COR-L47 (cell line): ENCODE measurements around the gene LTBR.

Experiments
- DNase-seq: peaks from one replicate; lab custom pipeline; 2025; lab: John Stamatoyannopoulos, UW

LTBR gene

GRCh38 chr12:6384499-6385436 is 806 bp downstream of the LTBR start:
- DNase-seq, result no peak

DNA sequence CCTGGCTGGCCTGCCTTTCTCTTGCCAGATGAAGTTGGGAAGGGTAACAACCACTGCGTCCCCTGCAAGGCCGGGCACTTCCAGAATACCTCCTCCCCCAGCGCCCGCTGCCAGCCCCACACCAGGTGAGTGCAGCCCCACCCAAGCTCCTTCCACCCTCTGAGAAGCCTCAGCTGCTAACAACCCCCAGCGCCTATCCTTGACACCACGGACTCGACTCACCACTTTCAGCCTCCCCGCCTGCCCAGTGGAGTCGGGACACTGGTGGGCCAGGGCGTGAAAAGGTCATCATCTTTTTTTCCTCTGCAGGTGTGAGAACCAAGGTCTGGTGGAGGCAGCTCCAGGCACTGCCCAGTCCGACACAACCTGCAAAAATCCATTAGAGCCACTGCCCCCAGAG is 2.1 kb downstream of the LTBR start:
- no peak for DNase-seq

GRCh38 chr12:6386491-6386890 is 2.5 kb downstream of the LTBR start:
- no peak for DNase-seq

GRCh38 chr12:6387541-6387940 is 3.6 kb downstream of the LTBR start:
- DNase-seq, result no peak

DNA sequence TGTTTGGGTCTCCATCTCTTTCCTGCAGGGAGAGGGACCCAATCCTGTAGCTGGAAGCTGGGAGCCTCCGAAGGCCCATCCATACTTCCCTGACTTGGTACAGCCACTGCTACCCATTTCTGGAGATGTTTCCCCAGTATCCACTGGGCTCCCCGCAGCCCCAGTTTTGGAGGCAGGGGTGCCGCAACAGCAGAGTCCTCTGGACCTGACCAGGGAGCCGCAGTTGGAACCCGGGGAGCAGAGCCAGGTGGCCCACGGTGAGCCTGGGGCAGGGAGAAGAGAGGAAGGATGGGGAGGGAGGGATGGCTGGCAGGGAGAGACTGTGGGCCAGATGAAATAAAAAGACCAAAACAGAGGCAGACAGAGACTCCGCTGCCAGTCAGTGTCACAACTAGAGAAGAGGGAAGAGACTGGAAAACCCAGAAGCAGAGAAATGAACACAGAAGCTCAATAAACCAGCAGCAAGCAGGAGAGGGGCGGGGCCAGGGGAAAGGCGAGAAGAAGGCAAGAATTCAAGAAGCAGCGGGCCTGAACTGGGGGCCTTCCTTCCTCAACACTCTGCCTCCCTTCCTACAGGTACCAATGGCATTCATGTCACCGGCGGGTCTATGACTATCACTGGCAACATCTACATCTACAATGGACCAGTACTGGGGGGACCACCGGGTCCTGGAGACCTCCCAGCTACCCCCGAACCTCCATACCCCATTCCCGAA is 6.3 kb downstream of the LTBR start:
- DNase-seq, result no peak

- DNase-seq, result no peak
Observed at GRCh38 chr12:6391013-6391412, 7.1 kb downstream of the LTBR start.

DNA sequence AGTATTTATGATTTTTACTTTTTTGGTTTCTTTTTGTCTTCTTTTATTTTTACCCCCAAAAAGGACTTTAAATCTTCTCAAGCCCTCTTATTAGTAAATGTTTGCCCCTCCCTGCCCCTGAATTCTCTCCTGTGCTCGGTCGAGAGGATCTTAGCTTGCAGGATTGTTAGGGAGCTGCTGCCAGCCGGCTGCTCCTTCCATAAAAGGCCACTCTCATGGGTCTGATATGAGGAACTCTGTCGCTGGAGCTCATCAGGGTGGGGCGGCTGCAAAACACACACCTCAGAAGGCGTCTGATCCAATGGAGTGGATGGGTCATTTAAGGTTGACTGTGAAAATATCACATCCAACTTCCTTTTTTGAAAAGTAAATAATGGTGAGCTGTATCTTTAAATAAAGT is 8.5 kb downstream of the LTBR start:
- DNase-seq, result no peak

GRCh38 chr12:6393109-6393508 is 9.1 kb downstream of the LTBR start:
- no peak for DNase-seq

DNA sequence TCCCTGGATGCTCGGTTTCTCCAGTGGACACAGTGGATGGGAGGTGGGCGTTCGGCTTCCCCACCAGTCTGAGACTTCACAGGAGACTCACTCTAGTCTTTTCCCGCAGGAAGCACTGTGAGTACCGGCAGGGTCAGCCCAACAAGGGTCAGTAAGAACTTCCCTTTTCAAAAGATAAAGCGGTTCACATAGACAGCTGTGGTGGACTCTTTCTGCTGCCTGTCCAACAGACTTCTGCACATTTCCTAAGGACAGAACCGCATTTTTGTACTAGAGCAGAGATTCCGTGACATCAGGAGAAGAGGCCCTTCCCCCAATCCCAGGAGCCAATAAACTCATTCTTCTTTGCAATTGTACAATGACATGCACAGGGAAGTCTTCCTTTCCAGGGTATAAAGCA is 10.4 kb downstream of the LTBR start:
- no peak for DNase-seq

GRCh38 chr12:6396031-6396430 is 12.1 kb downstream of the LTBR start:
- no peak for DNase-seq

DNA sequence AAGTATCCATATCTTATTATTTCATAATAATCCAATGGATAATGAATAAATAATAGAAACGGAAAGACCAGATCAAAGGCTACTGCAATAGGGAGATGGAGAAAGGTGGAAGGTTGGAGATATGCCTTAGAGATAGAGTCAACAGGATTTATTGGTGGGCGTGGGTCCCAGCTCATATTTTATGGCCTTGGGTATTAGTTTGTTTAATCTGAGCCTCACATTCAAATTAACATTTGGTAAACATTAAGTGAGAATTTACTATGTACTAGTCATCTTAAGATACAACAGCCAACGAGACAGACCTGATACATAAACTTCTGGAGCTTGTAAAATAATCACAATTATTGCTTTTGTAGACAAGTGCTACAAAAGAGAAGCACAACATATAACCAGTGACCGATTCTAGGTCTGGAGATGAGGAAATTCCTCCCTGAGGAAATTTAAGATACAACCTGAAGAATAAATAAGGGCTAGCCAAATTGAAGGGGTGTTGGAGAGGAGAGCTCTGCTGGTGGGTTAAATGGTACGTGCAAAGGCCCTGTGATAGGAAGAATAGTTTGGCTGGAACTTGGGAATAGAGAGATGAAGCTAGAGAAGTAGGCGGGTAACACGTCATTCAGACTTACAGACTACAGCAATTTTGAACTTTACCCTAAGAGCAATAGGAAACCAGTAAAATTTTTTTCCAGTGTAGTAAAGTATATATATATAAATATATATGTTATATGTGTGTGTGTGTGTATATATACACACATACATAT is 16.1 kb downstream of the LTBR start:
- no peak for DNase-seq

DNA sequence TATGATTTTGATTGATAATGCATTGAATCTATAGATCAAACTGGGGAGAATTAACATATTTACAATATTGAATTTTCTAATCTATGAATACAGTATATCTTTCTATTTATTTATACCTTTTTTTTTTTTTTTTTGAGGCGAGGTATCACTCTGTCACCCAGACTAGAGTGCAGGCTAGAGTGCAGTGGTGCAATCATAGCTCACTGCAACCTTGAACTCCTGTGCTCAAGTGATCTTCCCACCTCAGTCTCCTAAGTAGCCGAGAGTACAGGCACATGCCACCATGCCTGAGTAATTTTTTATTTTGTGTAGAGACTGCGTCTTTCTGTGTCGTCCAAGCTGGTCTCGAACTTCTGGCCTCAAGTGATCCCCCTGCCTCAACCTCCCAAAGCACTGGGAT is 20.4 kb downstream of the LTBR start:
- DNase-seq, result no peak

DNA sequence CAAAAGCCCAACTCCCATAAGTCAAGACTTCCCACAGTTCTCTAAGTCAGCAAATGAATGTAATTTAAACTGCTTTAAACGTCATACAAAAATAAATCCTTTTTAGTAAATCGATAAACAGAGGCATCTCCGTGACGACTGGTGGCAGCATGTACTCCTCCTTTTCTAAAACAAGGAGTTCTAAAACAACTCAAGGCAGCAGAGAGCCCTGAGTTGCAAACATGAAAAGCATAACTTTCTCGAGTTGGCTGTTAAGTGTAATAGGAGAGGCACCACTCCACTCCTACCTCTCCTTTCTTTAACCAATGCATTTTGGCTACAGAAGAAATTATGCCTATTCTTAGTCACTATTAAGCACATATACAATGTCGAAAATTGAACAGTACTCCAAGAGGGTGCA is 22.0 kb downstream of the LTBR start:
- no peak for DNase-seq

DNA sequence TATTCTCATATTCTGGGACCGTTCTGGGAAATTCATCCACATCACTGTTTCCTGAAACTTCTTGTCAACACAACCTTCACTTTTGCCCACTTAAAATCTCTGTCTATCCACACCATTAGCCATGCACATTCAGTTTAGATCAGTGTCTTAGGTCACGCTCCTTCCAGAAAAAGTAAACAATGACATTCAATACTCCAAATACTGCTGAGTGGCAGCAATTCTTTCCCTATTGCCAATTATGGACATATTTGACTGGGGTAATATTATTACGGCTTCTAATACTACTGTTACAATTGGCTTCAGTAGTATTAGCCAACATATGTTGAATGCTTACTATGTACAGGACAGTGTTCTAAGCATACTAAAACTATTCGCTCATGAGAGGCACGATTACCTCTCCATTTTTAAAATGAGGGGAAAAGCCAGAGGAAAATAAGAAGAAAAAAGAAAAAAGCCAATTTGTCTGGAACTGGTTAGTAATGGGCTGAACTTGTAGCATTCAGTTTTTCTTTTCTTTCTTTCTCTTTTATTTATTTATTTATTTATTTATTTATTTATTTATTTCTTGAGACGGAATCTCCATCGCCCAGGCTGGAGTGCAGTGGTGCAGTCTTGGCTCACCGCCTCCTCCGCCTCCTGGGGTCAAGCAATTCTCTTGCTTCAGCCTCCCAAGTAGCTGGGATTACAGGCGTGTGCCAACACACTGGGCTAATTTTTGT is 23.4 kb downstream of the LTBR start:
- DNase-seq, result no peak

DNA sequence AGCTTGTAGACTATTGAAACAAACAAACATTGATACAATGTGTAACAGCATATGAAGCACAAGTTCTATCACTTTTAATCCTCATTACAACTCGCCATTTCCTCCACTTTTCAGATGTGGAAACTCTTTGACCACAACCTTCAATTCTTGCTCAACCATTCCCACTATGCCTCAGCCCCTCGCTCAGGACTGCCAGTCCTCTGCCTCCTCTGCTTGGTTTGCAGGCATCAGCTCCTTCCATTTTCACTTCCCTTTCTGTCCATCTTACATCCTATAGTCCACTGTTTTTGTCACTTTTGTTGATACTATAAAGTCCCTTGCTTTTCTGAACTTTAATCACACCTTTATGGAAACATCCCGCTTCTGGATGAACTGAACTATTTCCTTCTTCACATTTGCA is 32.6 kb downstream of the LTBR start:
- DNase-seq, result no peak

GRCh38 chr12:6418796-6419195 is 34.8 kb downstream of the LTBR start:
- no peak for DNase-seq

GRCh38 chr12:6420364-6420763 is 36.4 kb downstream of the LTBR start:
- no peak for DNase-seq

DNA sequence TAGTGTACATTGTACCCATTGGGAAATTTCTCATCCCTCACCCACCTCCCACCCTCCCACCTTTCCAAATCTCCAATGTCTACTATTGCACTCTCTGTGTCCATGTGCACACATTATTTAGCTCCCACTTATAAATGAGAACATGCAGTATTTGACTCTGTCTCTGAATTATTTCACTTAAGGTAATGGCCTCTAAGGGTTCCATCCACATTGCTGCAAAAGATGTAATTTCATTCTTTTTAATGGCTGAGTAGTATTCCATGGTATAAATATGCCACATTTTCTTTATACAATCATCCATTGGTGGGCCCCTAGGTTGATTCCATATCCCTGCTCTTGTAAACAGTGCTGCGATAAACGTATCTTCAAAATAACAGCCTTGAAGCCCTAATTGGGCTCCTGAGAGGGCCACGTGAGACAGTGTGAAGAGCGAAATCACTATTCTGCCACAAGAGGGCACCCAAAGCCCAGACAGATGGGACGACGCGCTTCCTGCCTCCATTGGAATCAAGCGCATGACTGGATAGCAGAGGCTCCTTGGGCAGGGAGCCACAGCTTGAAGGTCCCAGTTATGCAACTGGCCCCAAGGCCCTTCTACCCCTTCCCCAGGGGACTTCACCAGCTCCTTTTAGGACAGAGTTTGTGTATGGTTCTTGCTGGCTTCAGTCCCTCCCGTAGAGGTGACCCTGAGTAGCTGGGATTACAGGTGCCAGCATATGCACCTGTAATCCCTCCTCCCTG is 39.5 kb downstream of the LTBR start:
- DNase-seq, result peak; percentile 64

- DNase-seq, result no peak
Observed at GRCh38 chr12:6424008-6424347, 40.0 kb downstream of the LTBR start.

DNA sequence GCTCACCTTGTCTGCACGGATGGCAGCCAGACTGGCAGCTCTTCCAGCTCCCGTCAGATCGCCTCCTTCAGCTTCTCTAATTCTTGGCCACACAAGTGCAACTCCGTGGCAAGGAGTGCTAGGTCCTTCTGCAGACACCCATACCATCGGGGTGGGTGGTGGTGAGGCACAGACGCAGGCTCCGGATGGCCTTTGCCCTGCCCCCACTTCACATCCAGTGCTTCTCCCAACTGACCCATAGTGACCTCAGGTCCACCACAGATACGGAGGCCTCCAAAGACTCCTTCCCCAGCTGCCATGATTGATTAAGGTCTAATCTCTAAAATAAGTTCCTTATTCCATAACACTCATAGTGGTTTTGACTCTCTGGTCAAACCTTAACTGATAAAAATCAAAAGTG is 40.9 kb downstream of the LTBR start:
- DNase-seq, result no peak
